KOPT-K1 (cell line): ENCODE measurements around the gene NRN1L.

Experiments
- H3K27ac ChIP-seq: fragments of 200-600 bp; sonication (generic); 2 replicates; pipeline ENCODE4 v1.5.1; 2016; ENCODE audit warnings: antibody characterized with exemption, mild to moderate bottlenecking, low read depth, low read length; ENCODE audit not compliant: poor library complexity, severe bottlenecking
- H3K36me3 ChIP-seq: fragments of 200-600 bp; sonication (generic); 2 replicates; pipeline ENCODE4 v1.5.1; 2017; ENCODE audit warnings: antibody characterized with exemption, mild to moderate bottlenecking, low read length, moderate library complexity; ENCODE audit not compliant: insufficient read depth
- H3K9me3 ChIP-seq: fragments of 200-600 bp; sonication (generic); 2 replicates; pipeline ENCODE4 v1.5.1; 2017; ENCODE audit warnings: antibody characterized with exemption, low read length, mild to moderate bottlenecking; ENCODE audit not compliant: insufficient read depth, poor library complexity, severe bottlenecking

NRN1L gene

DNA sequence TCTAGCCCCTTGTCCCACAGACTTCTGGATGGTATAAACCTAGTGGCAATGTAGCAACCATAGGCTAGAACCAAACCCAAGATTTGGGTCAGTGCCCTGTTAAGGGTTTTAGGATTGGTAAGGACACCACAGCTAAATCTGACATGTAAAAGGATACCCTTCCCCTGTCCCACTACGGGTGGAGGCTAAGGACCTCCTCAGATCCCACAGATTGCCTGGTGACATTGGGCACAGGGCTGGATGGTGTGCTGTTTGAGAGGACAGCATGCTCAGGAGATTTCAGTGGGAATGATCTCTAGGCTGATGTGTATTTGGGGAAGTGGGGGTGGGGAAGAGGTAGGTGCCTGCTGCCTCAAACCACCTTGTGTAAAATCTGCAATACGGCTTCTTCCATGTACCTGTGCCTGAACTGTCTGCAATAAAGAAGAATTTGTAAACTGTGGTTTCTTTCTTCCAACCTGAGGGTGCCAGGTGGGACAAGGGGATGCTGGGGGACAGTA, 12.5 kb upstream of the NRN1L start:
- Histone ChIP-seq H3K27ac (peak overlapping the region; percentile 85), H3K9me3 (no peaks in the 10 kb centered on the region), H3K36me3 (peaks cover 72% of the 10 kb centered on the region)

- no peaks in the 10 kb centered on the region for H3K9me3 ChIP-seq
- H3K27ac ChIP-seq: peak within 1 kb of the TSS; percentile 85
- H3K36me3 ChIP-seq: peaks cover 72% of the 10 kb centered on the region
Measured at GRCh38 chr16:67872631-67873434, 11.9 kb upstream of the NRN1L start, which contains the start of gene EDC4. EDC4 (plus strand) TSS chr16:67873052; CDS start chr16:67873262, 210 bp downstream.

DNA sequence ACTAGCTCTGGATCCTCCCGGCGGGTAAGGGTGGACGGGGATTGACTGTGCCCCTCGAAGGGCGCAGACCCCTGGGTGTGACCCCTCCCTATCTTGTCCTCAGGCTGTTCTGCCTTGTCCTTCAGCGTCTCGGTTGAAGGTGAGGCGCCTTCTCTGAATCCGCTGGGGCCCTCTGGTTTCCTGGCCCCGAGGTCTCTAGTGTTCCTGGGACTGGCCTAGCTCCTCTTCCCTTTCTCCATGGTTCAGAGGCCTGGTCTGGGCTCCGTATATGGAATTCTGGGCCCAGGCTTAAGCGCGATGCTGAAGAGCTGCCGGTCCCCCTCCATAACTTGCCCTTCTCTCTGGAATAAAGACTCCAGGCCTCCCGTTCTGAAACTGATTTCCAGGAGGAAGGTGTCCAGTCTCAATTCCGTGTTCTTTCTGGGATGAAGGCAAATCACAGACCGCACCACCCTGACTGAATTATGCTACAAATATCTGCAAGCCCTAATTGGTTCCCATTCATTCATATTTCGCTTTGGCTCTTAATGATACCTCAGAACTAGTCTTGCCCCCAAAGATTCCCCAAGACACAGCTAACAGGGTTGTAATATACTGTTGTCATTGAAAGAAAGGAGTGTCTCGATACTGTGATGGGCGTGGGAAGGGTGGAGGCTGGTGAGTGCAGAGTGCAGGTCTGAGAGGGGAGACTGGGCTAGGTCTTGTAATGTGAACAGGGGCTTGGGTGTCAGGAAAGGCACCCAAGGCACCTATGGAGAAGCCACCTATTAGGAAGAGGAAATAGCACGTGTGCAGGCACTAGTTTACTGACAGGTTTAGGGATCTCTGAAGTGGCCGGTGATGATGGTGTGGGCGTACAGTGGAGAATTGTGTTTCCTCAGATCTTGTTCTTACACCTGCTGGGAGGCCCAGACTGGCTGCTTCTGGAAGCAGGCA, 11.0 kb upstream of the NRN1L start:
- Histone ChIP-seq H3K36me3 (peaks cover 72% of the 10 kb centered on the region), H3K27ac (peak overlapping the region; percentile 85), H3K9me3 (no peaks in the 10 kb centered on the region)

DNA sequence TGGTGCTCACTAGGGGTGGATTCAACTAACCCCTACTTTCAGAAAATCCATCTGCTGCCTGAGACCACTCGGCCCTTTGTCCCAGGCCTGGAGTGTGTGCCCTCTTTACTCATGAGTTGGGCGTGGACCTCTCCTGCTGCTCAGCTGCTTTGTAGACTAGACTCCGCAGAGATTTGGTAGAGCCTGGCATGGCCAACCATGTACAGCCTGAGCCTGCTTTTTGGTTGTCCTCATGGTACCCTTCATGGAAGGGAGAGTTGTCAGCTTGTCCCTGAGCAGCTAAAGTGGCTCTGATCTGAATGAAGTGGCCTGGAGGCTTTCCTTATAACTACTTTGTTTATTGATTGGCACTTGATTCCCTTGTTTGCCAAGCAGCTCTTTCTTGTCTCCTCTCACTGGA, 10.3 kb upstream of the NRN1L start:
- Histone ChIP-seq H3K9me3 (no peaks in the 10 kb centered on the region), H3K36me3 (peaks cover 72% of the 10 kb centered on the region), H3K27ac (peak overlapping the region; percentile 85)

DNA sequence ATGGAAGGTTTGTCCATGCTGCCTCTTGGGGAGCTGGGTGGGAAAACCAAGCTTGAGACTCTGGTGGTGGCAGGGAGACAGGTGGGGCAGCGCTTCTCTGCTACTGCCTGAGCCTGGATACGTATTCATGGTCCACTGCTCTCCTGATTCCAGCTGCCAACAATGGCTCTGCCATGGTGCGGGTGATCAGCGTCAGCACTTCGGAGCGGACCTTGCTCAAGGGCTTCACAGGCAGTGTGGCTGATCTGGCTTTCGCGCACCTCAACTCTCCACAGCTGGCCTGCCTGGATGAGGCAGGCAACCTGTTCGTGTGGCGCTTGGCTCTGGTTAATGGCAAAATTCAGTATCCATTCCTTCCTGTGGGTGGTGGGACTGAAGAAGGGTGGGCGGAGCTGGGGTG, 7.6 kb upstream of the NRN1L start:
- Histone ChIP-seq H3K27ac (no peak overlapping the region), H3K36me3 (peaks cover 75% of the 10 kb centered on the region), H3K9me3 (no peaks in the 10 kb centered on the region)

- H3K36me3 ChIP-seq: peaks cover 84% of the 10 kb centered on the region
- no peaks in the 10 kb centered on the region for H3K9me3 ChIP-seq
- H3K27ac ChIP-seq: no peak overlapping the region
Measured at GRCh38 chr16:67878232-67878631, 6.5 kb upstream of the NRN1L start.

DNA sequence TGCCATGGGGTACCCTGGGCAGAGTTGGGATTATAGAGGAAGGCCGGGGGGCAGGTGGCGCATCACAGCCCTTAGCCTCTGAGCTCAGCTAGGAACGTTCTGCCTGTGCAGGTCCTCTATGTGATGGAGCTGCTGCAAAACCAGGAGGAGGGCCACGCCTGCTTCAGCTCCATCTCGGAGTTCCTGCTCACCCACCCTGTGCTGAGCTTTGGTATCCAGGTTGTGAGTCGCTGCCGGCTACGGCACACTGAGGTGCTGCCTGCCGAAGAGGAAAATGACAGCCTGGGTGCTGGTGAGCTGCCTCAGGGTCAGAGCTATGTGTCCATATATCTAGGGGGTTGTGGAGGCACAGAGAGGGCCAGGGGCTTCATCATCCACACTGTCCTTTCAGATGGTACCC, 5.8 kb upstream of the NRN1L start:
- Histone ChIP-seq H3K9me3 (no peaks in the 10 kb centered on the region), H3K36me3 (peaks cover 90% of the 10 kb centered on the region), H3K27ac (no peak overlapping the region)

- Histone ChIP-seq H3K9me3 (no peaks in the 10 kb centered on the region), H3K36me3 (peaks cover 96% of the 10 kb centered on the region)
Measured at GRCh38 chr16:67879462-67879861, 5.2 kb upstream of the NRN1L start.

DNA sequence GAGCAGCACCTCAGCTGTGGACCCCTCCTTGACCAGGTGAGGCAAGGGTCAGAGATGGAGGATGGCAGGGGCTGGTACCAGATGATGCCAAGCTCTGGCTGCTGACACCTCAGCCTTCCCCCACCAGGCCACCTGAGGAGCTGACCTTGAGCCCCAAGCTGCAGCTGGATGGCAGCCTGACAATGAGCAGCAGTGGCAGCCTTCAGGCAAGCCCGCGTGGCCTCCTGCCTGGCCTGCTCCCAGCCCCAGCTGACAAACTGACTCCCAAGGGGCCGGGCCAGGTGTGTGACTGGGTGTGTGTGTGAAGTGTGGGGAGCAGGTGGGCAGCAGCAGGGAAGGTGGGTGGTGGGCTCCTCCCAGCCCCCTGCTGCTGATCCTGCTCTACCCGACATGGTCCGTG, 4.7 kb upstream of the NRN1L start:
- Histone ChIP-seq H3K27ac (no peak overlapping the region), H3K9me3 (no peaks in the 10 kb centered on the region), H3K36me3 (peaks cover 100% of the 10 kb centered on the region)

More at GRCh38 chr16:67879462-67879861, 5.2 kb upstream of the NRN1L start:
- no peak overlapping the region for H3K27ac ChIP-seq

DNA sequence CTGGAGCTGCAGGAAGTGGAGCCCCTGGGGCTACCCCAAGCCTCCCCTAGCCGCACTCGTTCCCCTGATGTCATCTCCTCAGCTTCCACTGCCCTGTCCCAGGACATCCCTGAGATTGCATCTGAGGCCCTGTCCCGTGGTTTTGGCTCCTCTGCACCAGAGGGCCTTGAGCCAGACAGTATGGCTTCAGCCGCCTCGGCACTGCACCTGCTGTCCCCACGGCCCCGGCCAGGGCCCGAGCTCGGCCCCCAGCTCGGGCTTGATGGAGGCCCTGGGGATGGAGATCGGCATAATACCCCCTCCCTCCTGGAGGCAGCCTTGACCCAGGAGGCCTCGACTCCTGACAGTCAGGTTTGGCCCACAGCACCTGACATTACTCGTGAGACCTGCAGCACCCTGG, 4.1 kb upstream of the NRN1L start:
- peaks cover 100% of the 10 kb centered on the region for H3K36me3 ChIP-seq
- H3K9me3 ChIP-seq: no peaks in the 10 kb centered on the region
- H3K27ac ChIP-seq: no peak overlapping the region

GRCh38 chr16:67881621-67882161, 3.0 kb upstream of the NRN1L start:
- no peak overlapping the region for H3K27ac ChIP-seq
- no peaks in the 10 kb centered on the region for H3K9me3 ChIP-seq
- peaks cover 100% of the 10 kb centered on the region for H3K36me3 ChIP-seq

DNA sequence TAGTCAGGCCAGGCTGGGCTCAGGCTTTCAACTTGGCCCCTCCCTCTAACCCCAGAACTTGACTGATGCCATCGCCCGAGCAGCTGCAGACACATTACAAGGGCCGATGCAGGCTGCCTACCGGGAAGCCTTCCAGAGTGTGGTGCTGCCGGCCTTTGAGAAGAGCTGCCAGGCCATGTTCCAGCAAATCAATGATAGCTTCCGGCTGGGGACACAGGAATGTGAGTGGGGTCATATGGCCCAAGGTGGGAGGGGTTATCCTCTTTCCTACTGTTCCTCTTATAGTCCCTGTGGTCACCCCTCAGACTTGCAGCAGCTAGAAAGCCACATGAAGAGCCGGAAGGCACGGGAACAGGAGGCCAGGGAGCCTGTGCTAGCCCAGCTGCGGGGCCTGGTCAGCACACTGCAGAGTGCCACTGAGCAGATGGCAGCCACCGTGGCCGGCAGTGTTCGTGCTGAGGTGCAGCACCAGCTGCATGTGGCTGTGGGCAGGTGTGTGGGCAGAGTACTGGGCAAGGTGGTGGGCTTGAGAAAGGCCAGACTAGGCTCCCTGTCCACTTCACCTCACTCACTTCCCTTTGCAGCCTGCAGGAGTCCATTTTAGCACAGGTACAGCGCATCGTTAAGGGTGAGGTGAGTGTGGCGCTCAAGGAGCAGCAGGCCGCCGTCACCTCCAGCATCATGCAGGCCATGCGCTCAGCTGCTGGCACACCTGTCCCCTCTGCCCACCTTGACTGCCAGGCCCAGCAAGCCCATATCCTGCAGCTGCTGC, 2.1 kb upstream of the NRN1L start:
- no peaks in the 10 kb centered on the region for H3K9me3 ChIP-seq
- H3K36me3 ChIP-seq: peaks cover 96% of the 10 kb centered on the region
- no peak overlapping the region for H3K27ac ChIP-seq

- peaks cover 88% of the 10 kb centered on the region for H3K36me3 ChIP-seq
Measured at GRCh38 chr16:67883146-67883871, 1.4 kb upstream of the NRN1L start.

DNA sequence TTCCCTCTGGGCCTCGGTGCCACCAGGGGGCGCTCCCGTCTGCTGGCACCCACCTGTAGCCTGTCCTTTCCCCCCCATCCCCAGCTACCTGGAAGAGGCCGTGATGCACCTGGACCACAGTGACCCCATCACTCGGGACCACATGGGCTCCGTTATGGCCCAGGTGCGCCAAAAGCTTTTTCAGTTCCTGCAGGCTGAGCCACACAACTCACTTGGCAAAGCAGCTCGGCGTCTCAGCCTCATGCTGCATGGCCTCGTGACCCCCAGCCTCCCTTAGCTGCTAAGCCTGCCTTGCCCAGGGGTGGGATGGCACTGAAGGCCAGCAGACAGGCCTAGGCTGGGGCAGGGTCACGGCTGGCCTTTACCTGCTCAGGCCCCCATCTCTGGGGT, 818 bp upstream of the NRN1L start:
- H3K9me3 ChIP-seq: no peaks in the 10 kb centered on the region
- H3K36me3 ChIP-seq: peaks cover 83% of the 10 kb centered on the region
- no peak overlapping the region for H3K27ac ChIP-seq

More at GRCh38 chr16:67883146-67883871, 1.4 kb upstream of the NRN1L start:
- Histone ChIP-seq H3K27ac (no peak overlapping the region), H3K9me3 (no peaks in the 10 kb centered on the region)
